RPMI7951 (cell line): ENCODE measurements around the gene ADAMTS16. TPM values are rescaled to one million over a fixed set of nuclear protein-coding genes. Genes with fewer than 3 reads are reported as not detected.
A peak's percentile ranks its signal among the peaks of the same experiment; 100 is the strongest.
"Not testable (repeated sequence)": the region's sequence is repeated elsewhere in the genome, so short reads cannot be mapped to it uniquely, and the experiment has no call there.

Experiments
- DNase-seq: peaks from one replicate; pipeline ENCODE4 v3.0.0-alpha.2; 2012; ENCODE audit warnings: low read depth
- total RNA-seq: library from RNA; depleted of rRNA; stranded (reverse); fragments of >200 nt; shearing (Covaris generic); gene quantifications from 2 replicates; pipeline ENCODE4 v1.2.3, GENCODE V29; 2014; rRNA removed

Gene ADAMTS16, protein sequence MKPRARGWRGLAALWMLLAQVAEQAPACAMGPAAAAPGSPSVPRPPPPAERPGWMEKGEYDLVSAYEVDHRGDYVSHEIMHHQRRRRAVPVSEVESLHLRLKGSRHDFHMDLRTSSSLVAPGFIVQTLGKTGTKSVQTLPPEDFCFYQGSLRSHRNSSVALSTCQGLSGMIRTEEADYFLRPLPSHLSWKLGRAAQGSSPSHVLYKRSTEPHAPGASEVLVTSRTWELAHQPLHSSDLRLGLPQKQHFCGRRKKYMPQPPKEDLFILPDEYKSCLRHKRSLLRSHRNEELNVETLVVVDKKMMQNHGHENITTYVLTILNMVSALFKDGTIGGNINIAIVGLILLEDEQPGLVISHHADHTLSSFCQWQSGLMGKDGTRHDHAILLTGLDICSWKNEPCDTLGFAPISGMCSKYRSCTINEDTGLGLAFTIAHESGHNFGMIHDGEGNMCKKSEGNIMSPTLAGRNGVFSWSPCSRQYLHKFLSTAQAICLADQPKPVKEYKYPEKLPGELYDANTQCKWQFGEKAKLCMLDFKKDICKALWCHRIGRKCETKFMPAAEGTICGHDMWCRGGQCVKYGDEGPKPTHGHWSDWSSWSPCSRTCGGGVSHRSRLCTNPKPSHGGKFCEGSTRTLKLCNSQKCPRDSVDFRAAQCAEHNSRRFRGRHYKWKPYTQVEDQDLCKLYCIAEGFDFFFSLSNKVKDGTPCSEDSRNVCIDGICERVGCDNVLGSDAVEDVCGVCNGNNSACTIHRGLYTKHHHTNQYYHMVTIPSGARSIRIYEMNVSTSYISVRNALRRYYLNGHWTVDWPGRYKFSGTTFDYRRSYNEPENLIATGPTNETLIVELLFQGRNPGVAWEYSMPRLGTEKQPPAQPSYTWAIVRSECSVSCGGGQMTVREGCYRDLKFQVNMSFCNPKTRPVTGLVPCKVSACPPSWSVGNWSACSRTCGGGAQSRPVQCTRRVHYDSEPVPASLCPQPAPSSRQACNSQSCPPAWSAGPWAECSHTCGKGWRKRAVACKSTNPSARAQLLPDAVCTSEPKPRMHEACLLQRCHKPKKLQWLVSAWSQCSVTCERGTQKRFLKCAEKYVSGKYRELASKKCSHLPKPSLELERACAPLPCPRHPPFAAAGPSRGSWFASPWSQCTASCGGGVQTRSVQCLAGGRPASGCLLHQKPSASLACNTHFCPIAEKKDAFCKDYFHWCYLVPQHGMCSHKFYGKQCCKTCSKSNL
- 3.4 and 4.2 TPM in 2 replicates for total RNA-seq

DNA sequence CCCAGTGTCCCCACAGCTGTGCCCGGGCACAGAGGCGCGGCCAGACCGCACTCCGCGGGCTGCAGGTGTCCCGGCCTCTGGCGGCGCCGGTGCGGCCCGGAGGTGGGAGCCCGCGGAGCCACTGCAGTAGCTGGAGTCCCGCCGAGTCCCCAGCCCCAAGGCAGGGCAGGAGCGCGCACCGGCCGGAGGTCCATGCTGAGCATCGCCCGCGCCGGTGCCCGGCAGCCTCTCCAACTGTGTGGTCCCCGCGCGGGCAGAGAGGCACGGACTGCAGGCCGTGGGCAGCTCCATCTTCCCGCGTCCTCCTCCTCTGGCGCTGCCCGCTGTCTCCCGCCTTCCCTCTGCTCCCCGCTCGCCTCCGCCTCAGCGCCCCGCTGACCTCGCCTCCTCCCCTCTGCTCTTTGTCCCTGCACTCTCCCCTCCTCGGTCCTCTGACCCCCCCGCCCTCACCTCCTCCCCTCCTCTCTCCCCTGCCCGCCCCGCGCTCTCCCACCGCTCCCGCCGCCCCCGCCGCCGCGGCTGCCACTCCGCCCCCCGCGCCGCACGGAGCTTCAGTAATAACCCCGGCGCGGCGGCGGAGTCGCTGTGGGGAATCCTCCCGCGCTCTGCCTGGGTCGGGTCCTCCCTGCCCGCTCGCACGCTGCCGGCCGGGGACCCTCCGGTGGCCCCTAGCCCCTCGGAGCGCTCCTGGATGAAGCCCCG, at the start of gene ADAMTS16:
TSS of gene ADAMTS16 (plus strand) at position 554 of the 702 bp plus-strand sequence. CDS start at position 692, 138 bp downstream.
- no peak for DNase-seq

DNA sequence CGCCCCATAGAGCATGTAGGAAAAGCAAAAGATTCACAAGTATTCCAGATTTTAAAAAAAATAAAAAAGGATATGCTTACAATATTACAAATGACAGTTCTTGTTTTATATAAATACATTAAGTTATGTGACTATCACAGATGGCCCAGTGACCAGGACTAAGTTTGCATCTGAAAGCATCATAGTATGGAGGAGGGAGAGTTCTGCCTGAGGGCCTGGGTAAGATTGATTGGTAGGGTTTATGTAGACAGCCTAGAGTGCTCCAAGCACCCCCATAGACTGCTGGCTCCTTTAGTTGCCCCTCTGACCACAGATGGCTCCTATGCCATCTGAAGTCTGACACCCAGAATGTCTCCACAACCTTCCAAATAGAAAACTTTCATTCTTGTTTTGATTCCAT, 48.0 kb upstream of the ADAMTS16 start:
- DNase-seq: no peak

DNA sequence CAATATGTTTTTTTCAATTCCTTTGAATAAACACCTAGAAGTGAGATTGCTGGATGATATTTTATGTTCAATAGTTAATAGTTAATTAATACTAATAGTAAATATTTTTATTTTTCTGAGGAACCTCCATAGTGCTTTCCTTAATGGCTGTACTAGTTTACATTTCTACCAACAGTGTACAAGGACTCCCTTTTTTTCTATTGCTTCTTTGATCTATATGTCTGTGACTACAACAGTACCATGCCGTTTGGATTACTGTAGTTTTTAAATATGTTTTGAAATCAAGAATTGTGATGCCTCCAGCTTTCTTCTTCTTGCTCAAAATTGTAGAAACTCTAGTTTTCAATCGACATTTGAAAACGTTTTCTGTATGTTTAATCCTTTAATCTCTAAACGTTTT, 39.5 kb upstream of the ADAMTS16 start:
- no peak for DNase-seq

DNA sequence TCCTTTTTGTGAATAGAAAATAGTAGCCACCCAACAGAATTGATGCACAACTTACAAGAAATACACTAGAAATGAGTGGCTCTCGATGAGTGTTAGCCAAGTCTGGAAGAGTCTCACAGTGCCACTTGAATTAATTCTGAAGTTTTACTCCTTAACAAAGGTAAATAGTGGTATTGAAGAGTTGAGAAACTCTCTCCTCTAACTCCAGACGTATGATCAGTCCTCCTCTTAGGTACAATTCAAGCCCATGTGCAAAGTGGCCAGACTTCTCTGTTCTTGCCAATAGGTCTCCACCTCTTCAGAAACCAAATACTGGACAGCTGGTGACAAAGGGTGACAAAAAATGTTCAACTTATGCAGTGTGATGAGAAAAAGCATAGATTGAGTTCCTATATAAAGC, 38.5 kb upstream of the ADAMTS16 start:
- no peak for DNase-seq

DNA sequence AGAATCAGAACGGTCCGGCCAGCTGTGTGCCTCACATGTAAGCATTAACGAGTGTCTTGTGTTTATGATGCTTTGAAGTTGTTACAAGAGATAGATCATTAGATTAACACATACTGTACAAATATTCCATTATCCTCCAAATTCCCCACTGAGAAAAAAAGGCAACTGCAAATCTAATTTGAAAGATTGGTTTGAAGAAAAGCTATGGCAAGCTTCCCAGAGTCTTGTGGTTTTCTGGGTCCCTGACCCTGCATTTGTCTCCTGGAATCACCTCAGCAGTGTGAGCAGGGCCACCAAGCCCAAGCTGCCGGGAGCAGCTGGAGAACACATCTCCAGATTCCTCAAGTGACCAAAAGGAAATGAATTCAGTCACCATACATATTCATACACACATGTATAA, 36.9 kb upstream of the ADAMTS16 start:
- DNase-seq: peak; percentile 86

DNA sequence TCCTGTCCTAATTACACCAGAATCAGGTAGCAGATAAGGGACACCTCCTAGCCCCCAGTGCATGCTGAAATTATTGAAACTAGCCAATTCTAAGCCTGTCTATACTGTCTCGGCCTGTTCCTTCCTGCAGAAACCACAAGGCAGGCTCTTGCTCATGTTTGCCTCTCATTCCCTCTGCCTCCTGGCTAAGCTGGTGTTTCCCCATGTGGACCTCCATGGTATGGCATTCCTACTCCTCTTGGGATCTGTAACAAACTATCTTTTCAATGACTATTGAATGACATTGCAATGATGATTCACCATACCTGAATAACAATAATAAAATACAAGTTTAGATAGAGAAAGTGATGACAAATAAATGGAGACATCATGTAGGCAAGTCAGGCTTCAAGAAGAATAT, 35.6 kb upstream of the ADAMTS16 start:
- DNase-seq: peak; percentile 49

DNA sequence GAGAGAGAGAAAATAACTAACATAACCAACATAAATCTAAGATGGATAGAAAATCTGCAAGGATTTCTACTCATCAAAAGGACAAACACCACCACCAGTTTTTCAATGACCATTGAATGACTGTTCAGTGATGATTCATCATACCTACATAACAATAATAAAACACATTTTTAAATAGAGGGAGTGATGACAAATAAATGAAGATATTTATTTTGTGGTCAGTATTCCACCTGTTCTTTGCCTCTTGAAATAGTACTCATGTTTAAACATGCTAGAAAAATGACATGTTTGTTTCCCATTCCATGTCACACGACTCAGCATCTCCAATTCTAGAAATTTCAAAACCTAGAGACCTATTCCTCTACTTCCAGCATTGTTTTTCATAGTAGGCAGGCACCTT, 34.6 kb upstream of the ADAMTS16 start:
- DNase-seq: peak; percentile 8

DNA sequence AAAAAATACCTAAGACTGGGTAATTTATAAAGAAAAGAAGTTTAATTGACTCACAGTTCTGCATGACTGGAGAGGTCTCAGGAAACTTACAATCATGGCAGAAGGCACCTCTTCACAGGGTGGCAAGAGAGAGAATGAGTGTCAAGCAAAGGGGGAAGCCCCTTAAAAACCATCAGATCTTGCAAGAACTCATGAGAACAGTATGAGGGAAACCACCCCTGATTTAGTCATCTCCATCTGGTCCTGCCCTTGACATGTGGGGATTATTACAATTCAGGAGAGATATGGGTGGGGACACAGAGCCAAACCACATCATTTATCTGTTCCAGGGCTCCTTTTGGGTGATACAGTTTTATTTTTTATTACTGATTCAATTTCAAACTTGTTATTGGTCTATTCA, 23.2 kb upstream of the ADAMTS16 start:
- DNase-seq: peak; percentile 63

DNA sequence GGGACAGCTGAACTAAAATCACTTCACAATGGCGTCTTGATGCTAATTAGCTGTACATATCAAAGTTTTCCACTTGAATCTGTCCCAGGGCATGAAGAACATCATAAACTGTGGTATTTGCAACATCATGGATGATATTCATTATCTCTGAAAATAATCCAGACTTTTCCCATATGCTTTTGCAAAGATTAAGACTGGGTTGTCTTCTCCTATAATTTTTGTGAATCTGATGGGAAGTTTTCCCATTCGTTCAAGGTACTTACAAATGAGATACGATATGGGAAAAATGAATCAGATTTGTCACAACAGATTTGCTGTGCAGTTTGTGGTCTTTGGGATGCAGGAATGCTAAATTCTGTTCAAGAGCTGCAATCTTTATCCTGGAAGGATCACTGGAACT, 17.4 kb upstream of the ADAMTS16 start:
- no peak for DNase-seq

DNA sequence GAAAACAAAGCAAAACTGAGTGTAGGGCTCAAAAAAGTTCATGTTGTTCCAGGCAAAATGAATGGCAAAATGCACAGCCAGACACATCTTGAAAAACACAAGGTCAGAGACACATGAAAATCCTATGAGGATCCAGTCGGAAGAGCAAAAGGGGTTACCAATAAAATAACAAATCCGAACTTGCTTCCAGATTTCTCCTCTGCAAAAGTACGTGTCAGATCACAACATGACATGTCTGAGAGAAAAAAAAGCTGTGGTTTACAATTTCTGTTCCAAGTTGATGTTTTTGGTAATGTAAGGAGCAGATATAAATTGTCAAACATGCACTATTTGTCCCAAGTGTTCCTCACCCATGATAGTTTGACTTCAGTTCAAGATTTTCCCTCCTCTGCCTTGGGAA, 15.9 kb upstream of the ADAMTS16 start:
- DNase-seq: no peak

DNA sequence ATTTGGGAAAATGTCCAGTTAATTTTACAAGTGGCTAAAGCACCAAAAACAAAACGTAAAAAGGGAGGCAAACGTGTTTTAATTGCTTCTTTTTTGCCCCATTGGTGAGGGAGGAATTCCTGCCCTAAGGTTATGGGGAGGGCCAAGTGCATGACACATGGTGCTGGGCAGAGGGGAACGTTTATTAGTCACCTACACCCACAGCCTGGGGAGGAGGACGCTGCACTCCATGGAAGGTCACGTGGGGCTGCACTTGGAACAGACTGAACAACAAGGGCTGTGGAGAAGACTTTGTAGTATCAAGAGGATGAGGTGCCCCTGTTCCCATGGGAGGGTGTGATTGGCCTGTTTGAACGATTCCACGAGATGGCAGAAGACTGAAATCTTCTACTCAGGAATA, 13.7 kb upstream of the ADAMTS16 start:
- peak; percentile 96 for DNase-seq

DNA sequence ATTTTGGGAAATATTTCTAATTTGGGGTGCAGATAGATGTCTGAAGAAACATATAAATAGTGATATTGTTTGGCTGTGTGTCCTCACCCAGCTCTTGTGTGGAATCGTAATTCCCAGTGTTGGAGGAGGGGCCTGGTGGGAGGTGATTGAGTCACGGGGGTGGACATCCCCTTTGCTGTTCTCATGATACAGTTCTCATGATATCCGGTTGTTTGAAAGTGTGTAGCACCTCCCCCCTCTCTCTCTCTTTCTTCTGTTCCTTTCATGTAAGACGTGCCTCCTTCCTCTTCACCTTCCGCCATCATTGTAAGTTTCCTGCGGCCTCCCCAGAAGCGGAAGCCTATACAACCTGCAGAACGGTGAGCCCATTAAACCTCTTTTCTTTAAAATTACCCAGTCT, 11.4 kb upstream of the ADAMTS16 start:
- DNase-seq: peak; percentile 77

DNA sequence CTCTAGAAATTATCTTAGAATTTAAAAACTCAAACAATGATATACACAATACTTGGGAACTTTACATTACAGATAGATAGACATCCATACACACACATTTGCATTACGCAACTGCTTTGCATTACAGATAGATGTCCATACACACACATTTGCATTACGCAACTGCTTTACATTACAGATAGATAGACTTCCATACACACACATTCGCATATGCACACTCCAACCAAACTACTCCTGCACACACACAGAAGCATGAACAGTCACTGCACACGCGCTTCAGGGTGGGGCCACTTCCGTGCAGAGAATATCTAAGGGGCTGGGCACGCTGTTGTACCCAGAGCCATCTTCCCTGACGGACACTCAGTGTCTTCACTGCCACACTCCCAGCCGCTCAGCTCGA, 7.9 kb upstream of the ADAMTS16 start:
- no peak for DNase-seq

DNA sequence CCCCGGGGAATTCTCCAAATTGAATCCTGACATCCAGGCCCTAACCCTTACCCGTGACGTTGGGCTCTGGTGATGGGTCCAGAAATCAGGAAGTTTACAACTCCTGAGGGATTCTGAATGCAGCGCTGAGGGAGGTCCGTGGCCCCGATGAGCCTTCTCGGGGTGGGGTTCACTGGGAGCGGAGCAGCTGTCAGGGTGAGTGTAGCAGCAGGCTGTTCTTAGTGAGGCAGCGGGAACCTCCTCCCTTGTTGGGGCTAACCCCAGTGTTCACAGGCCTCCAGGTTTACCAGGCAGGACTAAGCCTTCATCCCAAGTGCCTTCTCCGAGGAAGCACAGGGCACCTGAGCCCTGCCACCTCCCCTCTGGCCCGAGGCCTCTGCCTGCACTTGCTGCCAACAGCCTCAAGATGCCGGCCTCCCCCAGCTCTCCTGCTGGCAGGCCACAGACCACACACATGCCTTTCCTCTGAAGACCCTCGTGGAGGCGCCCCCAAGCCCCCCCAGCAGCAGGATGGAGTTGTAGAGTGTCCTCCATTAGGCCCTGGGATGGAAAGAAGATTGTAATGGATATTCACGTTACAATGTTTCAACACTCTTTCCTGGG, 7.3 kb upstream of the ADAMTS16 start:
- no peak for DNase-seq

DNA sequence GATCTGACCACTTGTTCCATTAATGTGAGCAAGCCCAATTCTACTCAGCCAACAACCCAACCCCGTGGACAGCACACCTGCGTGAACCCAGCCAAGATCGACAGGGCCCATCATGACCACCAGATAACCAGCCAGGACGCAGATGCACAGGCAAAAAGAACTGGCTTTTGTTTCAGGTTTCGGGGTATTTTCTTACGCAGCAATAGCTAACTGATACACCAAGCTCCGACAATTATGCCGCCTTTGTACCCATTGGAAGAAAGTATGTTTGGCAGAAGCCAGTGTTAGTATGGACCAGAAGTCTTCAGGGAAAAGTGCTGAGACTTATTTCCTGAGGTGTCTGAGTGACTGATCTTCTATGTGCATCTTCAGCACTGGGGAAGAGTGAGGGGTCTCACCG, 6.0 kb upstream of the ADAMTS16 start:
- DNase-seq: no peak

DNA sequence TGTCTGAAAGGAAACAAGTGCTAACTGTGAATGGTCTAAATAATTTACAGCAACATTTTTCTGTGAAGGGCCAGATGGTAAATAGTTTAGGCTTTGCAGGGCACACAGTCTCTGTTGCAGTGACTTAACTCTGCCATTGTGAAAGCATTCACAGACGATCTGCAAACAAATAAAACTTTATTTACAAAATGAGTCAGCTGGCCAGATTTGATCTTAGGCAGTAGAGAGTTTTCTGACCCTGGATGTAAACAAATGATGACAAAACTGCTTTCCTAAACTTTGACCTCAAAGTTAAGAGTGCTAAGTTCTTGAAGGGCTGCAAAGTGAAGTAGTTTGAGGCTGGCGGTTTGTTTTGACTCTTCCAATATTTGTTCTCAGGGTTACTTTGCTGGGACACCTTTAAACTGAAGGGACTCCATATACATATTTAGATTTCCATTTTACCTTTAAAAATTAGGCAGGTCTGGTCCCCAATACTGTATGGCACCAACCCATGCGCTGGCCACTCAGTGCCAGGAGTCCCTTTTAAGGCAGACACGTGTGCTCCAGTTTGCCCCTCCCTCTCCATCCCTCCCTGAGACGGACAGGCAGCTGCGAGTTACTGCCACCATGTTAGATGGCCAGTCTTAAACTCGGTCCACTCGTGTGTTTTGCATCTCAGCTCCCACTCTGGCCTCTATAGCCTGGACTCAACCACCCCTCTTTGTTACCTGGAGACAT, 4.0 kb upstream of the ADAMTS16 start:
- DNase-seq: no peak

DNA sequence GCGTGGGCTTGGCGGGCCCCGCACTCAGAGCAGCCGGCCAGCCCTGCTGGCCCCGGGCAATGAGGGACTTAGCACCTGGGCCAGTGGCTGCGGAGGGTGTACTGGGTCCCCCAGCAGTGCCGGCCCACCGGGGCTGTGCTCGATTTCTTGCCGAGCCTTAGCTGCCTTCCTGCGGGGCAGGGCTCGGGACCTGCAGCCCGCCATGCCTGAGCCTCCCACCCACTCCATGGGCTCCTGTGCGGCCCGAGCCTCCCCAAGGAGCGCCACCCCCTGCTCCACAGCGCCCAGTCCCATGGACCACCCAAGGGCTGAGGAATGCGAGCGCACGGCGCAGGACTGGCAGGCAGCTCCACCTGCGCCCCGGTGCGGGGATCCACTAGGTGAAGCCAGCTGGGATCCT, 2.3 kb upstream of the ADAMTS16 start:
- DNase-seq: not testable (repeated sequence)

DNA sequence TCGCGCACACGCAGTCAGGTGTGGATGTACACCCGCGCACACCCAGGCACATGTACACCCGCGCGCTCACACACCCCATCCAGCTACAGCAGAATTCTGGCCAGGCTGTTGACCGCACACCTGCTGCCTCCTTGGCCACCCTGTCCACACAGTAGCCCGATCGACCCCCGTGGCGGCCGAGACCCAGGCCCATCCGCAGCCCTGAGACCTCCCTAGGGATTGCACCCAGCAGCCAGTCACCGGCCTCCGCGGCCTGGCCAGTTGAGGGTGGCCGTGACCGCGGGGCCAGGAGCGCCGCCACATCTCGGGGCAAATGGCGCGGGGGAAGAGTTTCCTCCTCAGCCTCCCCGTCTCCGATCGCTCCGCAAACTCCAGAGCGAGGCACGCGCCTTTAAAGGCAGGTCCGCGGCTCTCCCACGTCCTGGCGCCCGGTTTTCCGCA, 774 bp upstream of the ADAMTS16 start:
- DNase-seq: no peak

DNA sequence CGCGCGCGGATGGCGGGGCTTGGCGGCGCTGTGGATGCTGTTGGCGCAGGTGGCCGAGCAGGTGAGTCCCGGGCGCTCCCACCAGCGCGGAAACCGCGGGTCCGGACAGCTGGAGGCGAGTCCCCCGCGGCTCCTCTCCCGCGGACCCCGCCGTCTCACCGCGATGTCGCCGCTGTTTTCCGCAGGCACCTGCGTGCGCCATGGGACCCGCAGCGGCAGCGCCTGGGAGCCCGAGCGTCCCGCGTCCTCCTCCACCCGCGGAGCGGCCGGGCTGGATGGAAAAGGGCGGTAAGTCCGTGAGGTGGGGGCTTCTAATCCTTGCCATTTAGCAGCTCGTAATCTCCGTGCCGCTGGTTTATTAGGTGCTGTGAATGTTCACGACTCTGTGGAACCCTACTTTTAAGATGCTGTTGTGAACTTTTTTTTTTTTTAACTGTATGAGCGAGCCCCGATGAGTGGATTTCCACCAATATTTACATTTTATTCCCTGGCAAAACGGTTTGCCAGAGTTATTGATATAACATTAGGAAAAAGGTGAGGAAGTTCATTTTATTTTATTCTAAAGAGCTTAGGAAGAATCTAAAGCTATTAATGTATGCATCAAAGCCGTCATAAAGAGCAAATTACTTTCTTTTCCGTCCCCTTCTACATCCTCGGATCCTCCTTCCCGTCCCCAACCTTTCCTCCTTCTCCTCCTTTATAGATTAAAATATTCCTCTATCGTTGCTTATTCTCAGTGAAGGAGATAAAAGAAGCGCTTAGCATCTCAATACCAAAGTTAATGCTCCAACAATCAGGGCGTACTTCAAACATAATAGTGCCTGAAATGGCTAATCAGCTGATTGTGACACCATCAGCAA, 579 bp downstream of the ADAMTS16 start:
- no peak for DNase-seq

DNA sequence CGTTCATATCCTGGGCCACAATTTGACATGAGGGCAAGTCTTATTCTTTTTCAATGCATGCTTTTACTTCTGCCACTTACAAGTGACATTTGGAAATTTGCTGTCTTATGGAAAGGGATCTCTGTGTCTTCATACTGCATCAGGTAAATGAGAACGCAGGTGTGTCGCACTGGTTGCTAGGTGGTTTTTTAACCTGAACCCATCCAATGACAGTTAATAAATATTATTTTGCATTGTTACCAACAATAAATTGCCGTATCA, 1.1 kb downstream of the ADAMTS16 start:
- no peak for DNase-seq
